Activated CD8-positive, alpha-beta memory T cell treated with anti-CD3 and anti-CD28 coated beads, Interleukin-2, amount 10 ng/mL, durations not matched to agents 7 days and 5 days (primary cell): ENCODE data around the gene POLR1C. TPM values are rescaled to one million over a fixed set of nuclear protein-coding genes. Genes with fewer than 3 reads are reported as not detected.

Experiments used
- ATAC-seq: fragments of 150-1000 bp; cut with Tn5 transposase; one replicate; pipeline ENCODE4 v1.10.0; 2021; ENCODE audit warnings: moderate library complexity
- CTCF ChIA-PET: fragments of 350-600 bp; sonication (Branson Sonifier 250); formaldehyde crosslinking; loops from one replicate; lab custom pipeline; 2021; ENCODE audit warnings: antibody characterized with exemption; lab: Charles Lee
- DNase-seq: peaks from one replicate; pipeline ENCODE4 v3.0.0-alpha.2; 2020
- H3K27ac Mint-ChIP-seq: one replicate; pipeline ENCODE4 v1.8.0; 2021; ENCODE audit warnings: mild to moderate bottlenecking, mixed read lengths
- H3K27me3 Mint-ChIP-seq: one replicate; pipeline ENCODE4 v1.8.0; 2021; ENCODE audit warnings: mixed read lengths
- H3K36me3 Mint-ChIP-seq: one replicate; pipeline ENCODE4 v1.8.0; 2021; ENCODE audit warnings: mild to moderate bottlenecking, mixed read lengths
- H3K4me1 Mint-ChIP-seq: one replicate; pipeline ENCODE4 v1.8.0; 2021; ENCODE audit warnings: mixed read lengths
- H3K4me3 Mint-ChIP-seq: one replicate; pipeline ENCODE4 v1.8.0; 2021; ENCODE audit warnings: mild to moderate bottlenecking, moderate library complexity, mixed read lengths
- H3K9me3 Mint-ChIP-seq: one replicate; pipeline ENCODE4 v1.8.0; 2022; ENCODE audit warnings: low read depth, mixed read lengths
- total RNA-seq, 2 experiments: library from RNA; stranded (reverse); gene quantifications; one replicate each; pipeline ENCODE4 v1.2.3, GENCODE V29; 2021

POLR1C gene
- total RNA-seq, 2 experiments from 2014 or later = 30.8 to 48.2 TPM

GRCh38 chr6:43506667-43507471 is 10.0 kb upstream of the POLR1C start:
- H3K9me3 Mint-ChIP-seq = no peaks in the 10 kb centered on the region
- H3K4me1 Mint-ChIP-seq = peaks cover 17% of the 10 kb centered on the region
- peaks cover 15% of the 10 kb centered on the region for H3K36me3 Mint-ChIP-seq
- peak overlapping the region; percentile 20 for H3K27ac Mint-ChIP-seq
- CTCF ChIA-PET = interaction anchor here (0.6 to 5.8 kb wide), 41 partner anchors 8 to 514 kb away, joined by 3 to 48 read pairs (median 5); partner anchors contain the start of genes ABCC10, CRIP3, DLK2 and DNPH1
- H3K27me3 Mint-ChIP-seq = peaks cover 18% of the 10 kb centered on the region
- no peak overlapping the region for H3K4me3 Mint-ChIP-seq
- ATAC-seq = peak; percentile 68
- DNase-seq = peak; percentile 86

DNA sequence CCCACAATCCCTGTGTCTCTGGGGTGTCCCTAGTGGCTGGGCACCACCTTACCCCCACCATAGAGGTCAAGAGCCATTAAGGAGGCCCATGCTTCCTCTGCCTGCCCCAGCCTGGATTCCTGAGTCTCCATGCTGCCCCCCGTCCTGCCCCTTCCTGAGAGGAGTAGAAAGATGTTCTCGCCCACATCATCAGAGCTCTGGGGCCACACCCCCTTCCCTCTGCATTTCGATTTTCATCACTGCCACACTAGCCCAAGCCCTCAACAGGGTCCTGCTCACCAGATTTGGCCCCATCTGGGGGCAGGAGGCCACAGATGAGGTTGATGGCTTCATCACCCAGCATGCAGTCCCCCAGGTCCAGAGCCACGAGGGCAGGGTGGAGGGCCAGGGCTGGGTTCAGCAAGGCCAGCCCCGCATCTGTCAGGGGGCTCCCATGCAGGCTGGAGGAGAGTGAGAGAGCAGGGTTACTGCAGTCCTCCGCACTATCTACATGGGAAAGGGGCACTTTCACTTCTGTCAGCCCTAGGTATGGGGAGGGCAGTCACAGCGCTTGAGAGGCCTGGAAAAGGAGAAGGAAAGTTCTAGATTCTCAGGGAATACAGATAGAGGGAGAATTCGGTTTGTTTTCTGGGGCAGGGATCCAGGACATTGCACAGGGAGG is 8.3 kb upstream of the POLR1C start:
- DNase-seq (no peak), ATAC-seq (no peak)
- Mint-ChIP-seq H3K27me3 (peaks cover 18% of the 10 kb centered on the region), H3K9me3 (no peaks in the 10 kb centered on the region), H3K36me3 (peaks cover 20% of the 10 kb centered on the region), H3K4me3 (peak overlapping the region; percentile 45), H3K4me1 (peaks cover 17% of the 10 kb centered on the region), H3K27ac (no peak overlapping the region)
- CTCF ChIA-PET = interaction anchor here (0.9 to 5.8 kb wide), 9 partner anchors 8 to 246 kb away, joined by 3 to 48 read pairs (median 13); partner anchors contain the start of genes DLK2, POLR1C and YIPF3

DNA sequence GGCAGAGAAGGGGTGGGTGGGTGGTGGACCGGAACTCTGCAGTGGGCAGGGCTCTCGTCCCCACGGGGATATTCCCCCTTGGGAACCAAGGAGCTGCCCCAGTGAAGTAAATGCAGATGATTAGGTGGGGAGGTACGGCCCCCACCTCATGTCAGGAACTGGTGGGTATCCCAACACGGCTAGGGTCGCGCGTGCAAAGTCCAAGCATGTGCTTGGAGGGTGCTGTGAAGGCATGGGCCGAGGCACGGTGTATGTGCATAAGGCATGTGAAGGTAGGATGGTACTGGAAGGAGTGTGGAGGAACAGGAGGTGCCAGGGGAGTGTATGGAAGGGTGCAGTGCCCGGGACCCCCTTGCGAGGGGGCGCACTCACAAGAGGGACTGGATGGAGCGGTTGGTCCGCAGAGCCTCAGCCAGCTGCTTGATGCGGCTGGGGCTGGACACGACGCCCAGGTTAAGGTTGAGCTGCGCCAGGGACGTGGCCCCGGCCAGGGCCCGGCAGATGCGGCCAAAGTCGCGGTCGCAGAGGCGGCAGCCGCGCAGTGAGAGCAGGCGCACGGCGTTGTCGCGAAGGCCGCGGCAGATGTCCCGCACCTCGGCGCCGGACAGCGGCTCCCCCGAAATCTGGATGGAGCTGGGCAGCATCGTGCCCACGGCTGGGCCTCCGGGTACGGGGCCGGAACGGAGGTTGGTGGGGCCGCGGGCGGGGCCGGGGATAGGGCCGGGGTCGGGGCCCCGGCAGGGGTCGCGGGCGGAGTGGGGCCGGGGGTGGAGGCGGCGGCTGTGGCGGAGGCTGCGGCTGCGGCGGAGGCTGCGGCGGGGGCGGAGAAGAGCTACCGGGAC is 7.5 kb upstream of the POLR1C start:
- Mint-ChIP-seq H3K27me3 (peaks cover 18% of the 10 kb centered on the region), H3K36me3 (peaks cover 21% of the 10 kb centered on the region), H3K4me1 (peaks cover 20% of the 10 kb centered on the region), H3K9me3 (no peaks in the 10 kb centered on the region), H3K4me3 (peak overlapping the region; percentile 76), H3K27ac (no peak overlapping the region)
- ATAC-seq (no peak), DNase-seq (no peak)
- CTCF ChIA-PET = interaction anchor here (1.0 to 5.8 kb wide), 10 partner anchors 16 to 324 kb away, joined by 3 to 48 read pairs (median 3); partner anchors contain the start of gene DLK2

- peaks cover 27% of the 10 kb centered on the region for H3K36me3 Mint-ChIP-seq
- no peak within 1 kb of the TSS for H3K27ac Mint-ChIP-seq
- peak within 1 kb of the TSS; percentile 76 for H3K4me3 Mint-ChIP-seq
- H3K9me3 Mint-ChIP-seq = no peaks in the 10 kb centered on the region
- peaks cover 18% of the 10 kb centered on the region for H3K27me3 Mint-ChIP-seq
- ATAC-seq (peak; percentile 81), DNase-seq (peak; percentile 80)
- peaks cover 27% of the 10 kb centered on the region for H3K4me1 Mint-ChIP-seq
- CTCF ChIA-PET = interaction anchor here (0.7 to 5.8 kb wide), 9 partner anchors 16 to 325 kb away, joined by 3 to 45 read pairs (median 3); partner anchors contain the start of gene MRPS18A
These were observed 6.7 kb upstream of the POLR1C start, which contains the start of gene LRRC73 for GRCh38 chr6:43509984-43510826. LRRC73 (minus strand) TSS chr6:43510346; CDS start chr6:43509785, 561 bp downstream.

GRCh38 chr6:43510827-43511163 is 6.1 kb upstream of the POLR1C start:
- Mint-ChIP-seq H3K36me3 (peaks cover 29% of the 10 kb centered on the region), H3K9me3 (no peaks in the 10 kb centered on the region), H3K4me3 (peak overlapping the region; percentile 56), H3K27ac (no peak overlapping the region), H3K27me3 (peaks cover 18% of the 10 kb centered on the region), H3K4me1 (peaks cover 33% of the 10 kb centered on the region)
- no peak for DNase-seq
- no peak for ATAC-seq
- CTCF ChIA-PET = no interaction called here

DNA sequence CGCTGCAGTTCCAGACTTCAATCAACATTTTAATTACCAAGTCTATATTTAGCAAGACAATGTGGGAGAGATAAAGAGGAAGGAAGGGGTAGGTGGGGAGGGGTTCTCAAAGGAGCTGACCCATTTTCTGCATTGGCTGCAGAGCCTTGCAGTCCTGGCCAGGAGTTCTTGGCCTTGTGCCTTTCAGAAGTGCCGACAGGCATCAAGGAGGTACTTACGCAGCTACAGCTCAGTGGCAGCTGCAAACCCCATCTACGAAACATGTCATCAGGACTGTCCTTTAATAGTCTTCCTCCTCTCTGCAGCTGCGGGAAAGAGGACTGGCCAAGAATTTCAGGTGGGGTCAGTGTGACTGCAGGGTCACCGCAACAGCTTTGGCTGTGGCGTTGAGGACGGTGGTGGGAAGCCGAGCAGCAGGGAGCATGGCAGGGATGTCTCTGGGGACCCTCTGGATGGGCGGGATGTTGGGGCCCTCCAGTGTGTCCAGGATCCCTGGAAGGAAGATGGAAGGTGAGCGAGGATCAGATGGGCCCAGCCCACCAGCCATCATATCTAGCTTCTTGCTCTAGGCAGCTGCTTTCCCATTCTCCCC is 5.0 kb upstream of the POLR1C start:
- peaks cover 31% of the 10 kb centered on the region for H3K4me1 Mint-ChIP-seq
- H3K27ac Mint-ChIP-seq = no peak overlapping the region
- CTCF ChIA-PET = interaction anchor here (0.7 to 1.2 kb wide), 2 partner anchors 59 to 248 kb away, joined by 3 to 4 read pairs; no protein-coding TSS in a partner anchor
- DNase-seq (no peak), ATAC-seq (no peak)
- no peaks in the 10 kb centered on the region for H3K9me3 Mint-ChIP-seq
- H3K36me3 Mint-ChIP-seq = peaks cover 29% of the 10 kb centered on the region
- no peak overlapping the region for H3K4me3 Mint-ChIP-seq
- H3K27me3 Mint-ChIP-seq = peaks cover 18% of the 10 kb centered on the region

GRCh38 chr6:43515808-43516207 is 1.1 kb upstream of the POLR1C start:
- DNase-seq = no peak
- no peak overlapping the region for H3K4me3 Mint-ChIP-seq
- CTCF ChIA-PET = interaction anchor here (0.6 to 4.1 kb wide), 3 partner anchors 10 to 75 kb away, joined by 3 to 34 read pairs (median 3); no protein-coding TSS in a partner anchor
- H3K9me3 Mint-ChIP-seq = no peaks in the 10 kb centered on the region
- peaks cover 22% of the 10 kb centered on the region for H3K4me1 Mint-ChIP-seq
- H3K27ac Mint-ChIP-seq = no peak overlapping the region
- no peak for ATAC-seq
- peaks cover 38% of the 10 kb centered on the region for H3K36me3 Mint-ChIP-seq
- no peaks in the 10 kb centered on the region for H3K27me3 Mint-ChIP-seq

DNA sequence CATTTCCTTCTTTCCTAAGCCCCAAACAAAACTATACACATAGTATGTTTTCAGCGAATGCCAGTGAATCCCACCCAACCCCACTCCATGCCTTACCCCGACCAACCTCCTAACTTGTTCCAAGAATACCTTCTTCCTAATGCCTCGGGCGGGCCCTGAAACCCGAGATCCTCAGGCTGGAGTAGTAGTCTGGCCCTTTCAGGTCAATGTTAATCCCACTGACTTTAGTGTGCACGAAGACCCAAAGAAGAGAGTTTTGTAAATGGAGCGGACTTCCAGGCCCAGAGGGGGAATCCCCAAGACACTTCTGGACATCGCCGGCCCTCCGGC is 557 bp upstream of the POLR1C start:
- CTCF ChIA-PET = interaction anchor here (0.6 to 4.1 kb wide), 7 partner anchors 11 to 287 kb away, joined by 3 to 34 read pairs (median 4); partner anchors contain the start of genes DNPH1, POLH and XPO5
- Mint-ChIP-seq H3K27me3 (no peaks in the 10 kb centered on the region), H3K9me3 (no peaks in the 10 kb centered on the region), H3K36me3 (peaks cover 40% of the 10 kb centered on the region), H3K4me3 (no peak overlapping the region), H3K4me1 (peaks cover 22% of the 10 kb centered on the region), H3K27ac (no peak overlapping the region)
- ATAC-seq (peak; percentile 3), DNase-seq (no peak)

DNA sequence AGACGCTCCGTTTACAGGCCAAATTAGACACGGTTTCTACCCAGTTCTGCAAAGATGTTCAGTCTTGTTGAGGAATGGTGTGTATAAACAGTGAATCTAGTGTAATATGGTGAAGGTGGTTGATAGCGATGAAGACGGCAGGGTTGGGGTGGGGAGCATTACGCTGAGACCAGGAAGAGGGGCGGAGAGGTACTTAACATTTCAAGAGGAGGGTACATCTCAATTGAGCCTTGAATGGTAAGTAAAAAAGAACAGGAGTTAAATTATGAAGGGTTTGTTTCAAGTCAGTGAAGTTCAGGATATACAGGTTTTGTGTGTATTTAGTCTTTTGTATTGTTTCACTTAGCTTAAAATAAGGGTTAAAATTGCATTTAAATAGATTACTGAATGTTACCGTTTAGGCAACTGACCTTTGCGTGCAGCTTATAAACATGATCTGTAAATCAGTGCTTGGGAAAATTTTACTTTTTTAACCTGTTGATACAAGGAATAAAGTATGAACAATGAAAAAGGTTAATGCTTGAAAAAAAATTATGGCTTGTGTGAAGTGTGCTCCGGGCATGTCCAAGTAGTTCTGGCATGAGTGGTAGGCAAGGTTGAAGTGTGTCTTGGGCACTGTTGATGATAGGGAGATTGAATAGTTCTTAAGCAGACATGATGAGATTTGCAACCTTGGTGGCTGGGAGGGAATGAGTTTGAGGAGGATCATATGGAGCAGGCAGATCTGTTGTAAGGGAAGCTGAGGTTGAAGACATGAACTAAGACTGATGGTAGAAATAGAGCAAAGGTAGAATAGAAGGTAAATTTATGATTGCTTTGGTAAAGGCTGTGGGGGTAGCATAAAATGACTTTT is 842 bp downstream of the POLR1C start:
- no peak overlapping the region for H3K27ac Mint-ChIP-seq
- H3K36me3 Mint-ChIP-seq = peaks cover 35% of the 10 kb centered on the region
- DNase-seq (no peak), ATAC-seq (peak; percentile 7)
- CTCF ChIA-PET = interaction anchor here (1.1 to 4.1 kb wide), 6 partner anchors 12 to 288 kb away, joined by 3 to 34 read pairs (median 4); partner anchors contain the start of genes DLK2, DNPH1, POLH and XPO5
- H3K9me3 Mint-ChIP-seq = no peaks in the 10 kb centered on the region
- H3K27me3 Mint-ChIP-seq = no peaks in the 10 kb centered on the region
- H3K4me3 Mint-ChIP-seq = no peak overlapping the region
- peaks cover 22% of the 10 kb centered on the region for H3K4me1 Mint-ChIP-seq

GRCh38 chr6:43520097-43520496 is 3.2 kb downstream of the POLR1C start:
- H3K27ac Mint-ChIP-seq = no peak overlapping the region
- peaks cover 37% of the 10 kb centered on the region for H3K36me3 Mint-ChIP-seq
- DNase-seq (no peak), ATAC-seq (no peak)
- no peaks in the 10 kb centered on the region for H3K27me3 Mint-ChIP-seq
- no peaks in the 10 kb centered on the region for H3K9me3 Mint-ChIP-seq
- CTCF ChIA-PET = interaction anchor here (1.6 to 2.2 kb wide), 2 partner anchors 13 kb away, joined by 6 to 9 read pairs; no protein-coding TSS in a partner anchor
- H3K4me3 Mint-ChIP-seq = no peak overlapping the region
- H3K4me1 Mint-ChIP-seq = peaks cover 17% of the 10 kb centered on the region

- ATAC-seq = no peak
- no peaks in the 10 kb centered on the region for H3K27me3 Mint-ChIP-seq
- DNase-seq = no peak
- CTCF ChIA-PET = interaction anchor here (1.0 kb wide), 1 partner anchor 14 kb away, joined by 3 read pairs; no protein-coding TSS in a partner anchor
- no peak overlapping the region for H3K4me3 Mint-ChIP-seq
- no peak overlapping the region for H3K27ac Mint-ChIP-seq
- peaks cover 50% of the 10 kb centered on the region for H3K36me3 Mint-ChIP-seq
- H3K9me3 Mint-ChIP-seq = no peaks in the 10 kb centered on the region
- H3K4me1 Mint-ChIP-seq = peaks cover 4% of the 10 kb centered on the region
These were observed 4.9 kb downstream of the POLR1C start for GRCh38 chr6:43521836-43522235.
